Retinal pigment epithelial cell (primary cell): Measurements from ENCODE around the gene GBF1.

Source experiments
- DNase-seq: peaks from one replicate; pipeline ENCODE4 v3.0.0-alpha.2; 2010; ENCODE audit warnings: low read depth
- H3K4me3 ChIP-seq: 2 replicates; pipeline ENCODE4 v1.5.1; 2011; ENCODE audit warnings: mild to moderate bottlenecking, low read length, control low read depth, moderate library complexity
- TF ChIP-seq, protein P1 (sequence below): conservative IDR thresholded peaks from 2 replicates; pipeline ENCODE4 v1.5.1; 2011; ENCODE audit warnings: low read depth, low read length, control low read depth, inconsistent platforms

Gene GBF1

DNA sequence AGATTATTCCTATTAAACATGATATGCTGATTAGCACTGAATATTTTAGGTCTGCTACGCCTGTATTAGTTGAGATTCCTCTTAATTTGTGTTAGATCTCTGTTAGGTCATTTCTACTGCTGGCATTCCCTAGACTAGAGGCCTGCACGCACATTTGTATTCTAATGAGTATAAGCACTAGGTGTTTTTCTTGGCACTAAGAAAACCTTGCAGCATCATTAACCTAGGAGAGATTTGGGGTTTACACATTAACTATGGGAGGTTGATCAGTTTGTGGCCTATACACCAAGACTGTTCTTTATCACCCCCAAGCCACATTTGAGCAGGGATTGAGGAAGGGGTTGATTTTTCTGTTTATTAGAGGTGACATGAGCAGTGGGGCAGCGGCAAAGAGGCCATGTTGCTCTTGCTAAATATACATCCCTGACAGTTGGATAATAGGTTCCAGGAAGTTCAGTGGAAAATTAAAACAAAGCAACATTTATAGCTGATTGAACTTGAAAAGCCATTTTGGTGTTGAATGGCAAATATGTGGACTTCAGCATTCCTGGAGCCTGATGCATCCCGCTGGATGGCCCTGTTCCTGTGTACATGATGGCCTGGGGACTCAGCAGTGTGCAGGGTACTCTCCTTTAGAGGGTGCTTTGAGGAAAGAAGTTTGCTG lies 65.2 kb downstream of the GBF1 start:
- no peak overlapping the region for H3K4me3 ChIP-seq

DNA sequence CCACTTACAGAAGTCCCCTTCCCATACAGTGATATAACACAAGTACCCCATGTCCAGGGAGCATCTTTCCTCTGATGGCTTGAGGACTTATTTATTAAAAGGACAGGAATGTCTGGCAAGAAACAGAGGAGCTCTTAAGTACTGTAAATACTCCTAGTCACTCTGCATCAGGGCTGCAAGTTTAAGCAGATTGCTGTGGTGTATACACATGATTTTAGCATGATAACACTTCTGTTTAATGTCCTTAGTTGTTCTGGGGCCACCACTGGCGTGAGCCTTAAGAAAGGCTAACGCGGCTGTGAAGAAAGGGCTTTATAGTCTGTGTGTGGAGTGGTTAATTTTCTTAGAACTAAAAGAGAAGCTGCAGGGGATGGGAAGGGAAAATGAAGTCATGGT lies 65.7 kb downstream of the GBF1 start:
- TF ChIP-seq, protein P1, sequence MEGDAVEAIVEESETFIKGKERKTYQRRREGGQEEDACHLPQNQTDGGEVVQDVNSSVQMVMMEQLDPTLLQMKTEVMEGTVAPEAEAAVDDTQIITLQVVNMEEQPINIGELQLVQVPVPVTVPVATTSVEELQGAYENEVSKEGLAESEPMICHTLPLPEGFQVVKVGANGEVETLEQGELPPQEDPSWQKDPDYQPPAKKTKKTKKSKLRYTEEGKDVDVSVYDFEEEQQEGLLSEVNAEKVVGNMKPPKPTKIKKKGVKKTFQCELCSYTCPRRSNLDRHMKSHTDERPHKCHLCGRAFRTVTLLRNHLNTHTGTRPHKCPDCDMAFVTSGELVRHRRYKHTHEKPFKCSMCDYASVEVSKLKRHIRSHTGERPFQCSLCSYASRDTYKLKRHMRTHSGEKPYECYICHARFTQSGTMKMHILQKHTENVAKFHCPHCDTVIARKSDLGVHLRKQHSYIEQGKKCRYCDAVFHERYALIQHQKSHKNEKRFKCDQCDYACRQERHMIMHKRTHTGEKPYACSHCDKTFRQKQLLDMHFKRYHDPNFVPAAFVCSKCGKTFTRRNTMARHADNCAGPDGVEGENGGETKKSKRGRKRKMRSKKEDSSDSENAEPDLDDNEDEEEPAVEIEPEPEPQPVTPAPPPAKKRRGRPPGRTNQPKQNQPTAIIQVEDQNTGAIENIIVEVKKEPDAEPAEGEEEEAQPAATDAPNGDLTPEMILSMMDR, result no peak
- no peak overlapping the region for H3K4me3 ChIP-seq
- no peak for DNase-seq

More for the DNA sequence above, 65.2 kb downstream of the GBF1 start:
- TF ChIP-seq, protein P1, result no peak
- DNase-seq, result peak; percentile 51

DNA sequence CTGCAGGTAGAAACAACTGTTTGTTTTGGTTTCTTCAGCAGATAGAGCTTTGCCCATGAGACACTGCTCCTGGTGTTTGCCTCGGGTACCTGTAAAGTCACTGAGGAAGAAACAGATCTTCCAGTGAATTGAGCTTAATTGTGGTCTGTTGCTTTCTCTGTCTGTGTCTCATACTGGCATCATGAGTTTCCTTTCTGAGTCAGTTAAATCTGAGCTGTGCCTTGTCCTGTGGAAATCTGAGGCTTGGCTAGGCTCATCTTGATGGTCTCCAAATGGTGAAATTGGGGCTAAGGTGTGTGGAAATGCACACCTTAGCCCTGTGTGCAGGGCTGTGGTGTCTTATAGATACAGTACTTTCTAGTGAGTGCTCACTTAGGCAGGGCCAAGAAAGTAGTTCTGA lies 67.4 kb downstream of the GBF1 start:
- TF ChIP-seq, protein P1, result no peak

DNA sequence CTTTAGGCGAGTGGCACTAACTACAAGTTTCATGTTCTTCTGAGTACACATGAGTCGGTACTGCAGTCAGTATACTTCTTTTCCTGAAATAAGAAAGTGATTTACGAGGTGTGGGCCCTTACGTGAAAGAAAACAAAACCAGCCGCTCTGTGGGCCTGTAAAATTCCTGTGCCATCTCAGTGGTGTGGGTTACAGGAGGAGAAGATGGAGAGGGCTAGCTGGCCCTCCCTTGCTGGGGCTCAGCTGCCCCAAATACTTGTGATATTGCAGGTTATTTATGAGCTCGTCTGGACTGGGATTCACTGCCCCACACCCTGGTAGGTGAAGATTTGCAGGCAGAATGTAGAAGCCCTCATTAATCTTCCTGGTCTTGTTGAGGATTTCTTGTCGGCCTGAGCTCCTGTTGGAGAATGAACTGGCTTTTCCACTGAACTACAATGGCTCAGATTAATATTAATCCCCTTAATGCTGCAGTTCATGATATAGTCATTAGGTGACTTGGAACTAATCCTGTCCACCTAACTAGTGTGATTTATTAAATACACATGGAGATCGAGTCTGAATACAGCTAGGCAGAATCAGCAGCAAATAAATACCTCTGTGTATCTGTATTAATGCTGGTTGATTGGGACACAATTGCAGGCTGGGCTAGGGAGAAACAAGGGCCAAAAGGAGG lies 68.0 kb downstream of the GBF1 start:
- TF ChIP-seq, protein P1, result no peak
- no peak overlapping the region for H3K4me3 ChIP-seq
- DNase-seq, result peak; percentile 84

More for the DNA sequence above, 67.4 kb downstream of the GBF1 start:
- DNase-seq, result no peak
- no peak overlapping the region for H3K4me3 ChIP-seq

DNA sequence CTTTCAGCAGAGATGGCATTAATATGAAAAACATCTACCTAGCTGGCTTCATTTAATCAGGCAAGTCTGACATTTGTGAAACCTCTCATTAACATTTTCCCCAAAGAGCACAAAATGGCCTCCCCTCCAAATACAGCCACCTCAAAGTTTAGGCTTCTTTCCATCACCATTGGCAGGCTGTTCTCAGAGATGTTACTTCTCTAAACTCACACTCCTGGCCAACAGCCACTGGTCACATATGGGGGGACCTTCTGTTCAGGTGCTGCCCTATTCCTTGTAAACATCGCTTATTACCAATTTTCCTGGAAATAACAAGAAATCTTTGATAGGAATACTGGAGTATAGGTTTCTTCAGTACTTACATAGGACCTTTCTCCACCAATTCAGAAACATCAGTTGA lies 69.5 kb downstream of the GBF1 start:
- TF ChIP-seq, protein P1, result no peak
- H3K4me3 ChIP-seq, result no peak overlapping the region
- DNase-seq, result no peak

DNA sequence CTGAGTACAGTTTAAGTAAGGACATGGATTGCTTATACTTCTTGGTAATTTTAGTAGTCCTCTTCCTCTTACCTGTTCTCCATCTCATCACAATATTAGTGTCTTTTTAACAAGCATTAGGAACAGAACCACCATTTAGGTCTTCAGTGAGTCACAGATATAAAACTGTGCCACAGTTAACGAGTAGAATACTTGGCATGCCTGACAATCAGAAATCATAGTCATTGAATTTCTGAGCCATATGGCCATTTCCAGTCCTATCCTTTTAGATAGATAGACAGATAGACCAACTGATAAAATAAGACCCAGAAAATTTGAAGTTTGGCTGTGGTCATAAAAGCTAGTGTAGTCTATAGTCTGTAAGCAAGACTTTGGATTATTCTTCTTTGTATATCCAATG lies 71.1 kb downstream of the GBF1 start:
- TF ChIP-seq, protein P1, result no peak
- H3K4me3 ChIP-seq, result no peak overlapping the region
- no peak for DNase-seq

DNA sequence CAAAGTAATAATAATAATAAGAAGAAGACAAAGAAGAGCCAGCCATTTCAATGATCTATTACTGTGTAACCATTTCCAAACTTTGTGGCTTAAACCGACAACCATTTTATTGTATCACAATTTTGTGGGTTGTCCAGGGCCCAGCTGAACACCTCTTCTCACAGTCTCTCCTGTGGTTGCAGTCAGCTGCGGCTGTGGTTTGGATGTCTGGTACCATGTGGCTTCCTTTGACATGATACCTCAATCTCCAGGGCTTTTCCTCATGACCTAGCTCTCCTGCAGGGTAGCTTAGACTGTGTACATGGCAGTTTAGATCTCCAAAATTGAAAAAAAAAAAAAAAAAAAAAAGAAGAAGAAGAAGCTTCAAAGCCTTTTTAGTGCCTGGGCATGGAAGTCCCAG lies 77.6 kb downstream of the GBF1 start:
- no peak overlapping the region for H3K4me3 ChIP-seq
- no peak for DNase-seq
- TF ChIP-seq, protein P1, result no peak
